ENCODE measurements around the gene ME3.
"Not testable (repeated sequence)": the region's sequence is repeated elsewhere in the genome, so short reads cannot be mapped to it uniquely, and the experiment has no call there.

Gene ME3

DNA sequence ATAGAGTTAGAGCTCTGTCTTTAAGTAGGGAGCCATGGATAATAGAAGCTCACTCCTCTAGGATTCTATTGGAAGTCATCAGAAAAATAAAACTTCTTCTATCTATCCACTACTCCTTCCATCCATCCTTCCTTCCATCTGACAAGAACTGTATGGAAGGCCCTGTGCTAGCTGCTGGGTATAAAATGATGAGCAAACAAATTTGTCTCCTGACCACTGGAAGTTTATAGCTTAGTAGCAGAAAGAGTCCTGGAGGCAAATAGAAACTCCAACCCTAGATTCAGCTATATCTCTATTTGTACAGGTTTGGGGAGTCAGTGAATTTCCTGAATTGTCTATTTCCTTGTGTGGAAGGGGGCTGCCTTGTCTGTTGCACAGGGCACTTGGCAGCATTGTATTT lies 136.6 kb downstream of the ME3 start:
- H3K4me1 ChIP-seq (ENCODE audit: low read depth, poor library complexity, severe bottlenecking) = no peaks in the 10 kb centered on the region
- H3K4me2 ChIP-seq = no peak overlapping the region
- H3K9ac ChIP-seq = no peak overlapping the region
- H2AFZ ChIP-seq (ENCODE audit: low read depth) = no peak overlapping the region
- TF ChIP-seq, protein P1, sequence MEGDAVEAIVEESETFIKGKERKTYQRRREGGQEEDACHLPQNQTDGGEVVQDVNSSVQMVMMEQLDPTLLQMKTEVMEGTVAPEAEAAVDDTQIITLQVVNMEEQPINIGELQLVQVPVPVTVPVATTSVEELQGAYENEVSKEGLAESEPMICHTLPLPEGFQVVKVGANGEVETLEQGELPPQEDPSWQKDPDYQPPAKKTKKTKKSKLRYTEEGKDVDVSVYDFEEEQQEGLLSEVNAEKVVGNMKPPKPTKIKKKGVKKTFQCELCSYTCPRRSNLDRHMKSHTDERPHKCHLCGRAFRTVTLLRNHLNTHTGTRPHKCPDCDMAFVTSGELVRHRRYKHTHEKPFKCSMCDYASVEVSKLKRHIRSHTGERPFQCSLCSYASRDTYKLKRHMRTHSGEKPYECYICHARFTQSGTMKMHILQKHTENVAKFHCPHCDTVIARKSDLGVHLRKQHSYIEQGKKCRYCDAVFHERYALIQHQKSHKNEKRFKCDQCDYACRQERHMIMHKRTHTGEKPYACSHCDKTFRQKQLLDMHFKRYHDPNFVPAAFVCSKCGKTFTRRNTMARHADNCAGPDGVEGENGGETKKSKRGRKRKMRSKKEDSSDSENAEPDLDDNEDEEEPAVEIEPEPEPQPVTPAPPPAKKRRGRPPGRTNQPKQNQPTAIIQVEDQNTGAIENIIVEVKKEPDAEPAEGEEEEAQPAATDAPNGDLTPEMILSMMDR (conservative IDR thresholded peaks at IDR 0.05; ENCODE audit: low read depth, low read length) = no peak
- H3K27me3 ChIP-seq (ENCODE audit: insufficient read depth, low read depth) = no peaks in the 10 kb centered on the region
- no peaks in the 10 kb centered on the region for H3K79me2 ChIP-seq (ENCODE audit: insufficient read depth, low read depth)
- no peak overlapping the region for H3K4me3 ChIP-seq (IDR thresholded peaks at IDR 0.05; ENCODE audit: insufficient read depth, low read depth, low read length)
- no peaks in the 10 kb centered on the region for H3K36me3 ChIP-seq (ENCODE audit: insufficient read depth)
- H4K20me1 ChIP-seq (ENCODE audit: insufficient read depth) = no peaks in the 10 kb centered on the region
- no peak overlapping the region for H3K27ac ChIP-seq

DNA sequence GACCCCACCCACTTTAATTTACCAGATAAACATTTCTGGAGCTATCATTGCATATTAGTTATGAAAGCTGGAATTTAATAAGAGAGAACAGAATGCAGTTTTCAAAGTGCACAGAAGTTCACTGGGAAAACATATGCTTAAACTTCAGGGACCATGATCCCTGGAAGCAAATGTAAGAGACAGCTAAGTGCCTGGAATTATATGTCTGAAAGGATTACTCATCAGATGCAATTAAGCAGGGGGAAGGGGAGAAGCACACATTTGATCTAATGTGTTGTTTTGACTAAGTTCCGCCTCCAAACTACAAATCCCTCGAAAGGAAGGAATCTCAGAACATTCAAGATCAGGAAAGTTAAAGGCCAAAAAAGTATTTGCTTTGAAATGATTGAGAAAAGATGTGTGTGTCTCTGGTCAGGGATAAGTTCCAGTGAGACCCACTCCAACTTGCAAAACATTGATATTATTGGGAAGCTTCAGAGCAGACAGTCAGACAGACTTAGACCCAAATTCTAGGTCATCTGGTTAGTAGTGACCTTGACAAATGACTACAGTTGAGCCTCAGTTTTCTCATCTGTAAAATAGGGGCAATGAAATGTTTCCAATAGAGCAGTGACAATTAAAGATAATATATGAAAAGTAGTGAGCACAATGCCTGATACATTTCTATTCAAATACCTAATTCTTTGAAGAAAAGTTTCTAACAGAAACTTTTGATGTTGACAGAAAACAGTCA lies 147.6 kb downstream of the ME3 start:
- Histone ChIP-seq H3K4me1 (ENCODE audit: low read depth, poor library complexity, severe bottlenecking) (no peaks in the 10 kb centered on the region), H3K4me2 (no peak overlapping the region), H3K9ac (no peak overlapping the region), H3K27me3 (ENCODE audit: insufficient read depth, low read depth) (no peaks in the 10 kb centered on the region), H4K20me1 (ENCODE audit: insufficient read depth) (no peaks in the 10 kb centered on the region), H3K4me3 (IDR thresholded peaks at IDR 0.05; ENCODE audit: insufficient read depth, low read depth, low read length) (no peak overlapping the region), H3K36me3 (ENCODE audit: insufficient read depth) (no peaks in the 10 kb centered on the region), H3K79me2 (ENCODE audit: insufficient read depth, low read depth) (no peaks in the 10 kb centered on the region), H2AFZ (ENCODE audit: low read depth) (no peak overlapping the region), H3K27ac (no peak overlapping the region)
- TF ChIP-seq, protein P1 (conservative IDR thresholded peaks at IDR 0.05; ENCODE audit: low read depth, low read length) = no peak

DNA sequence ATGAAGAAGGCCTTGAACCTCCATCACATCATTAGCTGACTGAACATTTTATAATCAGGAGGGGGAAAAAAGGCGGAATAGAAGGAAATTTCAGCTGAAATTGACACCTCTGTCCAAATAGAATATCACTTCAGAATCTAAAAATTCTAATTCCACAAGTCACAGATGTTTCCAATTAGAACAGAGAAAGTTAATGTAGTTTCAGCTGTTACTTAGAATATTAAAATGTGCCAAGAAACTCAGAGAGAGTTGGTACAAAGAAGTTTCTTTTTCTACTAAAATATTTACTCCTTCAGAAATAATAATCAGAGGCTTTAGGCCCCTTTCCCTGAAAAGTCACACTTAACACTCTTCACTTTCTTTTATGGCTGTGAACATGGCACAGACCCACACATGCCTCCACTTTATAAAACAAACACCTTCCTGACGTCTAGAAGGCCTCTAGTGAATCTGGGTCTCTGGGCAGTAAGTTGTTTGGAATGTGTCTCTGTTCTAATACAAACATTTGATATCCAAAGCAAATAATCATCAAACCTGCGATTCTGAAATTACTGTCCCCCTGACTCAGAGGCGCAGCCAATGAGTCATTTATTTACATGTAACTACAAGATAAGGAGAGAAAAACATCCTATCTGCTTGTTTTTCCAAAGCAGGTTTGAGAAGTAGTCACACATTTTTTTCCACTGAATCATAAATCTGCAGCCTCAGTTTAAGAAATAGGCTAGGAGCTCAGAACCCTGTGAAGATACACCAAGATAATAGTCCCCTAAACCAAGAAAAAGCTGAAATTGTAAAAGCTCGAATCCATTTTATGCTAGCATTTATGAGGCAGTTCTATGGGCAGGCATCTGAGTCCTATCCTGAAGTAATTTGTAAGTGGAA lies 148.4 kb downstream of the ME3 start:
- H3K27me3 ChIP-seq (ENCODE audit: insufficient read depth, low read depth) = no peaks in the 10 kb centered on the region
- no peak overlapping the region for H3K9ac ChIP-seq
- H3K79me2 ChIP-seq (ENCODE audit: insufficient read depth, low read depth) = no peaks in the 10 kb centered on the region
- no peaks in the 10 kb centered on the region for H3K4me1 ChIP-seq (ENCODE audit: low read depth, poor library complexity, severe bottlenecking)
- H3K4me2 ChIP-seq = no peak overlapping the region
- H3K4me3 ChIP-seq (IDR thresholded peaks at IDR 0.05; ENCODE audit: insufficient read depth, low read depth, low read length) = no peak overlapping the region
- H3K36me3 ChIP-seq (ENCODE audit: insufficient read depth) = no peaks in the 10 kb centered on the region
- no peak overlapping the region for H2AFZ ChIP-seq (ENCODE audit: low read depth)
- H4K20me1 ChIP-seq (ENCODE audit: insufficient read depth) = no peaks in the 10 kb centered on the region
- TF ChIP-seq, protein P1 (conservative IDR thresholded peaks at IDR 0.05; ENCODE audit: low read depth, low read length) = no peak
- no peak overlapping the region for H3K27ac ChIP-seq

DNA sequence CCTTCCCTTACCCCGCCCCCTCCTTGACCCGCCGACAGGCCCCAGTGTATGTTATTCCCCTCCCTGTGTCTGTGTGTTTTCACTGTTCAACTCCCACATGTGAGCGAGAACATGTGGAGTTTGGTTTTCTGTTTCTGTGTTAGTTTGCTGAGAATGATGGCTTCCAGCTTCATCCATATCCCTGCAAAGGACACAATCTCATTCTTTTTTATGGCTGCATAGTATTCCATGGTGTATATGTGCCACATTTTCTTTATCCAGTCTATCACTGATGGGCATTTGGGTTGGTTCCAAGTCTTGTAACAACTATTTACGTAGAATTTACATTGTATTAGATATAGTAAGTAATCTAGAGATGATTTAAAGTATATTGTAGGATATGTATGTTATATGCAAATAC lies 149.9 kb downstream of the ME3 start:
- H3K79me2 ChIP-seq (ENCODE audit: insufficient read depth, low read depth); H3K4me3 ChIP-seq (IDR thresholded peaks at IDR 0.05; ENCODE audit: insufficient read depth, low read depth, low read length); H3K27ac ChIP-seq; H2AFZ ChIP-seq (ENCODE audit: low read depth); H3K27me3 ChIP-seq (ENCODE audit: insufficient read depth, low read depth); H3K9ac ChIP-seq; H3K4me2 ChIP-seq; H3K36me3 ChIP-seq (ENCODE audit: insufficient read depth); H3K4me1 ChIP-seq (ENCODE audit: low read depth, poor library complexity, severe bottlenecking); H4K20me1 ChIP-seq (ENCODE audit: insufficient read depth): not testable (repeated sequence)
